GM20000 (cell line): ENCODE results near the gene CHD2.

Experiments used
- DNase-seq: peaks from one replicate; pipeline ENCODE4 v3.0.0; 2012; ENCODE audit warnings: low spot score
- TF ChIP-seq, protein P1 (sequence below): IDR thresholded peaks from 2 replicates; pipeline ENCODE4 v1.5.1; 2012; ENCODE audit warnings: mild to moderate bottlenecking, control low read depth; ENCODE audit errors: extremely low read depth, missing control alignments

The CHD2 gene

GRCh38 chr15:93005133-93005532 is 105.0 kb downstream of the CHD2 start:
- TF ChIP-seq, protein P1, sequence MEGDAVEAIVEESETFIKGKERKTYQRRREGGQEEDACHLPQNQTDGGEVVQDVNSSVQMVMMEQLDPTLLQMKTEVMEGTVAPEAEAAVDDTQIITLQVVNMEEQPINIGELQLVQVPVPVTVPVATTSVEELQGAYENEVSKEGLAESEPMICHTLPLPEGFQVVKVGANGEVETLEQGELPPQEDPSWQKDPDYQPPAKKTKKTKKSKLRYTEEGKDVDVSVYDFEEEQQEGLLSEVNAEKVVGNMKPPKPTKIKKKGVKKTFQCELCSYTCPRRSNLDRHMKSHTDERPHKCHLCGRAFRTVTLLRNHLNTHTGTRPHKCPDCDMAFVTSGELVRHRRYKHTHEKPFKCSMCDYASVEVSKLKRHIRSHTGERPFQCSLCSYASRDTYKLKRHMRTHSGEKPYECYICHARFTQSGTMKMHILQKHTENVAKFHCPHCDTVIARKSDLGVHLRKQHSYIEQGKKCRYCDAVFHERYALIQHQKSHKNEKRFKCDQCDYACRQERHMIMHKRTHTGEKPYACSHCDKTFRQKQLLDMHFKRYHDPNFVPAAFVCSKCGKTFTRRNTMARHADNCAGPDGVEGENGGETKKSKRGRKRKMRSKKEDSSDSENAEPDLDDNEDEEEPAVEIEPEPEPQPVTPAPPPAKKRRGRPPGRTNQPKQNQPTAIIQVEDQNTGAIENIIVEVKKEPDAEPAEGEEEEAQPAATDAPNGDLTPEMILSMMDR: no peak
- no peak for DNase-seq

GRCh38 chr15:93007994-93008393 is 107.9 kb downstream of the CHD2 start:
- TF ChIP-seq, protein P1: no peak
- no peak for DNase-seq

- no peak for DNase-seq
- TF ChIP-seq, protein P1: no peak
These were observed 112.7 kb downstream of the CHD2 start for GRCh38 chr15:93012786-93013185.

GRCh38 chr15:93017526-93017925 is 117.4 kb downstream of the CHD2 start:
- DNase-seq: no peak
- TF ChIP-seq, protein P1: no peak

- DNase-seq: no peak
- TF ChIP-seq, protein P1: no peak
These were observed 118.5 kb downstream of the CHD2 start for GRCh38 chr15:93018574-93018973.

- DNase-seq: no peak
- TF ChIP-seq, protein P1: no peak
These were observed 119.0 kb downstream of the CHD2 start for GRCh38 chr15:93019090-93019489.

DNA sequence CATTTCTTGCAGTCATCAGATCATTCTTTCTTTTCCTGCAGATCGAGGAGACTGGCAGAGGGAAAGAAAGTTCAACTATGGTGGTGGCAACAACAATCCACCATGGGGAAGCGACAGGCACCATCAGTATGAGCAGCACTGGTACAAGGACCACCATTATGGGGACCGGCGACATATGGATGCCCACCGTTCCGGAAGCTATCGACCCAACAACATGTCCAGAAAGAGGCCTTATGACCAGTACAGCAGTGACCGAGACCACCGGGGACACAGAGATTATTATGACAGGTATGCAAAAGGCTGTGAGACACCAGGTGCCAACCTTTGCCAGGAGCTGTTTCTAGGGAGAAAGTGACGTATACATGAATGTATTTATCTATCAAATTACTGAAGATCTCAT is 119.8 kb downstream of the CHD2 start:
- DNase-seq: no peak
- TF ChIP-seq, protein P1: no peak
